ENCODE measurements around the gene NTRK2. TPM values are rescaled to one million over a fixed set of nuclear protein-coding genes. Genes with fewer than 3 reads are reported as not detected.

Gene NTRK2
- total RNA-seq: 3.8 TPM
- long read RNA-seq, full-length matches to known transcripts: 4 of 5 reads
- long read RNA-seq, partial matches to known transcripts: 0 of 5 reads
- long read RNA-seq, other reads (novel, unspliced or antisense): 1 of 5 reads

GRCh38 chr9:84669288-84670137 is at the start of gene NTRK2:
NTRK2 (plus strand) TSS chr9:84669729; CDS start chr9:84670749, 1,020 bp downstream.
- H3K4me1 ChIP-seq: peaks cover 34% of the 10 kb centered on the region

GRCh38 chr9:84620338-84620737 is 49.2 kb upstream of the NTRK2 start:
- Histone ChIP-seq H3K4me3 (no peak overlapping the region), H3K27me3 (ENCODE audit: low read depth) (peaks cover 32% of the 10 kb centered on the region), H3K27ac (replicated peaks) (no peak overlapping the region), H3K4me1 (no peaks in the 10 kb centered on the region), H3K9me3 (replicated peaks) (no peaks in the 10 kb centered on the region), H3K36me3 (no peaks in the 10 kb centered on the region)
- no peak for TF ChIP-seq CTCF (IDR thresholded peaks at IDR 0.05; ENCODE audit: borderline replicate concordance)
- DNase-seq: no peak
- intact Hi-C loops (cut with micrococcal nuclease): no loop called here

More at GRCh38 chr9:84669288-84670137, at the start of gene NTRK2:
- Histone ChIP-seq H3K36me3 (no peaks in the 10 kb centered on the region), H3K27me3 (ENCODE audit: low read depth) (peaks cover 73% of the 10 kb centered on the region), H3K27ac (replicated peaks) (peak within 1 kb of the TSS; percentile 61), H3K4me3 (peak within 1 kb of the TSS; percentile 69), H3K9me3 (replicated peaks) (peaks cover 8% of the 10 kb centered on the region)
- peak; percentile 36 for DNase-seq
- intact Hi-C loops (cut with micrococcal nuclease): no loop called here
- TF ChIP-seq CTCF (IDR thresholded peaks at IDR 0.05; ENCODE audit: borderline replicate concordance): peak; percentile 32

- intact Hi-C loops (cut with micrococcal nuclease): no loop called here
- Histone ChIP-seq H3K27ac (replicated peaks) (no peak overlapping the region), H3K9me3 (replicated peaks) (no peaks in the 10 kb centered on the region), H3K27me3 (ENCODE audit: low read depth) (peaks cover 32% of the 10 kb centered on the region), H3K4me3 (no peak overlapping the region), H3K36me3 (no peaks in the 10 kb centered on the region), H3K4me1 (no peaks in the 10 kb centered on the region)
- no peak for TF ChIP-seq CTCF (IDR thresholded peaks at IDR 0.05; ENCODE audit: borderline replicate concordance)
- no peak for DNase-seq
Observed at GRCh38 chr9:84621811-84622210, 47.7 kb upstream of the NTRK2 start.

GRCh38 chr9:84622981-84623380 is 46.5 kb upstream of the NTRK2 start:
- Histone ChIP-seq H3K27me3 (ENCODE audit: low read depth) (peaks cover 32% of the 10 kb centered on the region), H3K27ac (replicated peaks) (no peak overlapping the region), H3K9me3 (replicated peaks) (peaks cover 3% of the 10 kb centered on the region), H3K4me1 (no peaks in the 10 kb centered on the region), H3K4me3 (no peak overlapping the region), H3K36me3 (no peaks in the 10 kb centered on the region)
- TF ChIP-seq CTCF (IDR thresholded peaks at IDR 0.05; ENCODE audit: borderline replicate concordance): no peak
- intact Hi-C loops (cut with micrococcal nuclease): no loop called here
- no peak for DNase-seq

GRCh38 chr9:84636436-84636835 is 33.1 kb upstream of the NTRK2 start:
- H3K27me3 ChIP-seq (ENCODE audit: low read depth): no peaks in the 10 kb centered on the region
- H3K27ac ChIP-seq (replicated peaks): no peak overlapping the region
- H3K4me3 ChIP-seq: no peak overlapping the region
- H3K36me3 ChIP-seq: no peaks in the 10 kb centered on the region
- intact Hi-C loops (cut with micrococcal nuclease): no loop called here
- peaks cover 15% of the 10 kb centered on the region for H3K9me3 ChIP-seq (replicated peaks)
- H3K4me1 ChIP-seq: no peaks in the 10 kb centered on the region
- DNase-seq: no peak
- no peak for TF ChIP-seq CTCF (IDR thresholded peaks at IDR 0.05; ENCODE audit: borderline replicate concordance)

Data from left ventricle myocardium inferior (tissue), 1 donor.